Inferior parietal cortex (tissue), 1 donor: ENCODE measurements around the gene TPI1.

Experiments
- DNase-seq: peaks from one replicate; pipeline ENCODE4 v3.0.0-alpha.2; 2016; ENCODE audit errors: extremely low spot score

Gene TPI1

GRCh38 chr12:6828781-6829535, 38.4 kb upstream of the TPI1 start:
- no peak for DNase-seq

GRCh38 chr12:6829536-6830220, 37.7 kb upstream of the TPI1 start:
- no peak for DNase-seq

- DNase-seq: no peak
Measured at GRCh38 chr12:6830286-6830890, 36.9 kb upstream of the TPI1 start.

GRCh38 chr12:6830999-6831398, 36.3 kb upstream of the TPI1 start:
- no peak for DNase-seq

- no peak for DNase-seq
Measured at GRCh38 chr12:6831450-6831995, 35.8 kb upstream of the TPI1 start.

- DNase-seq: no peak
Measured at GRCh38 chr12:6832125-6832524, 35.2 kb upstream of the TPI1 start.

- DNase-seq: no peak
Measured at GRCh38 chr12:6833189-6833890, 34.0 kb upstream of the TPI1 start.

- no peak for DNase-seq
Measured at GRCh38 chr12:6834254-6834653, 33.1 kb upstream of the TPI1 start.

- no peak for DNase-seq
Measured at GRCh38 chr12:6834873-6835272, 32.5 kb upstream of the TPI1 start.

GRCh38 chr12:6836851-6837250, 30.5 kb upstream of the TPI1 start:
- DNase-seq: no peak

- no peak for DNase-seq
Measured at GRCh38 chr12:6837370-6838060, 29.8 kb upstream of the TPI1 start.

- no peak for DNase-seq
Measured at GRCh38 chr12:6838854-6839253, 28.5 kb upstream of the TPI1 start.

GRCh38 chr12:6839482-6840201, 27.7 kb upstream of the TPI1 start:
- DNase-seq: no peak

- no peak for DNase-seq
Measured at GRCh38 chr12:6840330-6840729, 27.0 kb upstream of the TPI1 start.

- no peak for DNase-seq
Measured at GRCh38 chr12:6840761-6841515, 26.4 kb upstream of the TPI1 start, which contains the start of gene GNB3. TSS of gene GNB3 (plus strand) at chr12:6840925. CDS start at chr12:6841288, 363 bp downstream.

- DNase-seq: no peak
Measured at GRCh38 chr12:6842075-6842474, 25.3 kb upstream of the TPI1 start.

- DNase-seq: no peak
Measured at GRCh38 chr12:6843118-6843902, 24.0 kb upstream of the TPI1 start.

GRCh38 chr12:6845395-6845794, 21.9 kb upstream of the TPI1 start:
- DNase-seq: no peak

GRCh38 chr12:6846316-6846869, 20.9 kb upstream of the TPI1 start:
- DNase-seq: no peak
